ENCODE data around the gene GALT. TPM values are rescaled to one million over a fixed set of nuclear protein-coding genes. Genes with fewer than 3 reads are reported as not detected.

GALT gene
- total and polyA plus RNA-seq, 2 donors (not counting 1 experiment from before 2014, with no cell fraction given), result 111 to 167 TPM

DNA sequence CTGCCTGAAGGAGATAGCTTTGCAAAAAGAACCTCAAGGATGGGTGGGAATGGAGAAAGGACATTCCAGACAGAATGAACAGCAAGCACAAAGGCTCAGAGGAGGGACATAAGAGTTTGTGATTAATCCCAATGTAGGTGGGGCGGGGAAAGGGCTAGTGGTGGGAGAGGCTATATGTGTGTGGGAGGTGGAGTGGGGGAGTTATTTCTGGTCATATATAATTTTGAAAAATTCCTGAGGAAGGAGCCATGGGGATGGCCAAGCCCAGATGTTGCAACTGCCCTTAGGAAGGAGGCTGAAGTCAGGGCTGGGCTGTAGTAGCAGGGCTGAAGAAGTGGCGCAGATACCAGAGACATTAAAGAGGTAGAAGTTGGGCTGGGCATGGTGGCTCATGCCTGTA lies 29.4 kb downstream of the GALT start:
- ChIA-PET POLR2A (no interaction called here), CTCF (interaction anchor here (0.6 to 1.7 kb wide), 3 partner anchors 23 to 198 kb away, joined by 3 to 15 read pairs (median 3); no protein-coding TSS in a partner anchor)
- Histone ChIP-seq H3K27me3 (replicated peaks in 1 of 4; ENCODE audit: control extremely low read depth in 1 of 4, control insufficient read depth in 3 of 4, insufficient read depth in 4 of 4, low read length in 3 of 4) (peaks cover 0 to 2% (median 0%) of the 10 kb centered on the region in 4 experiments), H3K36me3 (replicated peaks in 1 of 2; ENCODE audit: control extremely low read depth in 1 of 2, control insufficient read depth in 1 of 2, extremely low read depth in 1 of 2, insufficient read depth in 2 of 2, low read length in 1 of 2) (no peaks in the 10 kb centered on the region), H3K27ac (ENCODE audit: low read length in 2 of 2) (no peak overlapping the region), H4K20me1 (ENCODE audit: control insufficient read depth, insufficient read depth, low read length, poor library complexity, severe bottlenecking) (no peaks in the 10 kb centered on the region), H3K9me3 (ENCODE audit: control extremely low read depth in 1 of 3, control insufficient read depth in 2 of 3, insufficient read depth in 1 of 3, low read length in 2 of 3) (no peaks in the 10 kb centered on the region), H3K79me2 (ENCODE audit: control insufficient read depth, insufficient read depth, low read length) (no peaks in the 10 kb centered on the region), H3K9ac (ENCODE audit: low read length) (no peak overlapping the region), H3K4me2 (replicated peaks; ENCODE audit: low read depth, low read length, poor library complexity, severe bottlenecking) (no peak overlapping the region), H3K4me1 (ENCODE audit: control insufficient read depth in 2 of 2, insufficient read depth in 2 of 2, low read length in 2 of 2) (no peaks in the 10 kb centered on the region), H2AFZ (ENCODE audit: insufficient read depth, low read depth, low read length, poor library complexity, severe bottlenecking) (no peak overlapping the region), H3K4me3 (ENCODE audit: control extremely low read depth in 1 of 5, extremely low read depth in 1 of 5, insufficient read depth in 1 of 5, low read depth in 2 of 5, low read length in 4 of 5) (no peak overlapping the region)
- 100% methylated on average over 2 of the region's 2 CpGs for WGBS (ENCODE audit: insufficient coverage)
- Mint-ChIP-seq H3K27me3 (no peaks in the 10 kb centered on the region), H3K4me3 (no peak overlapping the region), H3K9me3 (ENCODE audit: insufficient read depth) (peaks cover 3% of the 10 kb centered on the region), H3K27ac (no peak overlapping the region), H3K4me1 (no peaks in the 10 kb centered on the region)
- DNase-seq (no peak), ATAC-seq (ENCODE audit: low read depth) (no peak)
- intact Hi-C loops (cut with micrococcal nuclease), result loop anchor here (2.0 kb wide), 1 partner anchor 27 kb away; no protein-coding TSS in a partner anchor
- TF ChIP-seq EZH2 (IDR thresholded peaks at IDR 0.05; ENCODE audit: borderline replicate concordance, insufficient read depth, low read depth, low read length, poor library complexity, severe bottlenecking), result no peak
- TF ChIP-seq, protein P1, sequence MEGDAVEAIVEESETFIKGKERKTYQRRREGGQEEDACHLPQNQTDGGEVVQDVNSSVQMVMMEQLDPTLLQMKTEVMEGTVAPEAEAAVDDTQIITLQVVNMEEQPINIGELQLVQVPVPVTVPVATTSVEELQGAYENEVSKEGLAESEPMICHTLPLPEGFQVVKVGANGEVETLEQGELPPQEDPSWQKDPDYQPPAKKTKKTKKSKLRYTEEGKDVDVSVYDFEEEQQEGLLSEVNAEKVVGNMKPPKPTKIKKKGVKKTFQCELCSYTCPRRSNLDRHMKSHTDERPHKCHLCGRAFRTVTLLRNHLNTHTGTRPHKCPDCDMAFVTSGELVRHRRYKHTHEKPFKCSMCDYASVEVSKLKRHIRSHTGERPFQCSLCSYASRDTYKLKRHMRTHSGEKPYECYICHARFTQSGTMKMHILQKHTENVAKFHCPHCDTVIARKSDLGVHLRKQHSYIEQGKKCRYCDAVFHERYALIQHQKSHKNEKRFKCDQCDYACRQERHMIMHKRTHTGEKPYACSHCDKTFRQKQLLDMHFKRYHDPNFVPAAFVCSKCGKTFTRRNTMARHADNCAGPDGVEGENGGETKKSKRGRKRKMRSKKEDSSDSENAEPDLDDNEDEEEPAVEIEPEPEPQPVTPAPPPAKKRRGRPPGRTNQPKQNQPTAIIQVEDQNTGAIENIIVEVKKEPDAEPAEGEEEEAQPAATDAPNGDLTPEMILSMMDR (IDR thresholded peaks at IDR 0.05), result no peak

DNA sequence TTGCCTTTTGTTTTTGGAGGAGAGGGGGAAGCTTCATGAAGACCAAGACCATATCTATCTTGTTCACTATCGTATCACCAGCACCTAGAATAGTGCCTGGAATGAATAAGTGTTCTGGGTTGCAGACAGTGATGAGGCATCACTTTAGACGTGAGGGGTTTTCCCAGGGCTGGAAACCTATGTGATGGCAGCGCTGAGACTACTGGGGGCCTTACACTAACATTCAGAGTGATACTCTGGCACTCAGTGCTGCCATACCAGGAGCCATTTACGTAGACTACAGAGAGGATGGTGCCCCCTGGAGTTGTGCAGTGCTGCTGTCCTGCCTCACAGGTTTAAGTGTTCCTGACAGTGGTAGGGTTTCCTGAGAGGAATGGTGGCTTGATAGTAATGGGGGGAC lies 37.7 kb downstream of the GALT start:
- no peaks in the 10 kb centered on the region for H3K36me3 ChIP-seq (replicated peaks in 1 of 2; ENCODE audit: control extremely low read depth in 1 of 2, control insufficient read depth in 1 of 2, extremely low read depth in 1 of 2, insufficient read depth in 2 of 2, low read length in 1 of 2)
- no peak overlapping the region for H3K27ac Mint-ChIP-seq
- intact Hi-C loops (cut with micrococcal nuclease), result no loop called here
- DNase-seq (no peak), ATAC-seq (ENCODE audit: low read depth) (no peak)
- no peak overlapping the region for H3K4me2 ChIP-seq (replicated peaks; ENCODE audit: low read depth, low read length, poor library complexity, severe bottlenecking)
- peaks cover 0 to 2% (median 0%) of the 10 kb centered on the region in 4 experiments for H3K27me3 ChIP-seq (replicated peaks in 1 of 4; ENCODE audit: control extremely low read depth in 1 of 4, control insufficient read depth in 3 of 4, insufficient read depth in 4 of 4, low read length in 3 of 4)
- H3K27me3 Mint-ChIP-seq, result peaks cover 7% of the 10 kb centered on the region
- peaks cover 3% of the 10 kb centered on the region for H3K4me1 Mint-ChIP-seq
- POLR2A ChIA-PET, result no interaction called here
- no peaks in the 10 kb centered on the region for H3K9me3 Mint-ChIP-seq (ENCODE audit: insufficient read depth)
- TF ChIP-seq, protein P1 (IDR thresholded peaks at IDR 0.05), result no peak
- no peak for TF ChIP-seq EZH2 (IDR thresholded peaks at IDR 0.05; ENCODE audit: borderline replicate concordance, insufficient read depth, low read depth, low read length, poor library complexity, severe bottlenecking)
- H3K9ac ChIP-seq (ENCODE audit: low read length), result no peak overlapping the region
- no peak overlapping the region for H3K27ac ChIP-seq (ENCODE audit: low read length in 2 of 2)
- H3K4me1 ChIP-seq (ENCODE audit: control insufficient read depth in 2 of 2, insufficient read depth in 2 of 2, low read length in 2 of 2), result peaks cover 0 to 8% of the 10 kb centered on the region in 2 donors
- H3K4me3 ChIP-seq (ENCODE audit: control extremely low read depth in 1 of 5, extremely low read depth in 1 of 5, insufficient read depth in 1 of 5, low read depth in 2 of 5, low read length in 4 of 5), result no peak overlapping the region
- H2AFZ ChIP-seq (ENCODE audit: insufficient read depth, low read depth, low read length, poor library complexity, severe bottlenecking), result no peak overlapping the region
- CTCF ChIA-PET, result no interaction called here
- no peaks in the 10 kb centered on the region for H4K20me1 ChIP-seq (ENCODE audit: control insufficient read depth, insufficient read depth, low read length, poor library complexity, severe bottlenecking)
- no peaks in the 10 kb centered on the region for H3K9me3 ChIP-seq (ENCODE audit: control extremely low read depth in 1 of 3, control insufficient read depth in 2 of 3, insufficient read depth in 1 of 3, low read length in 2 of 3)
- no peaks in the 10 kb centered on the region for H3K79me2 ChIP-seq (ENCODE audit: control insufficient read depth, insufficient read depth, low read length)
- WGBS (ENCODE audit: insufficient coverage), result 78% methylated on average over 3 of the region's 4 CpGs
- H3K4me3 Mint-ChIP-seq, result no peak overlapping the region
